ENCODE measurements around the gene ZNF91.
"Not testable (repeated sequence)": the region's sequence is repeated elsewhere in the genome, so short reads cannot be mapped to it uniquely, and the experiment has no call there.

The ZNF91 gene

GRCh38 chr19:23314505-23315251 is 80.6 kb downstream of the ZNF91 start:
- no peak for DNase-seq

- no peak for DNase-seq
Observed at GRCh38 chr19:23313196-23313595, 82.1 kb downstream of the ZNF91 start.

GRCh38 chr19:23312515-23312914 is 82.8 kb downstream of the ZNF91 start:
- no peak for DNase-seq

GRCh38 chr19:23311551-23311950 is 83.7 kb downstream of the ZNF91 start:
- DNase-seq = no peak

- no peak for DNase-seq
Observed at GRCh38 chr19:23310729-23311211, 84.5 kb downstream of the ZNF91 start.

- DNase-seq = no peak
Observed at GRCh38 chr19:23309926-23310325, 85.3 kb downstream of the ZNF91 start.

- no peak for DNase-seq
Observed at GRCh38 chr19:23305555-23305954, 89.7 kb downstream of the ZNF91 start.

- DNase-seq = no peak
Observed at GRCh38 chr19:23304238-23304637, 91.0 kb downstream of the ZNF91 start.

- no peak for DNase-seq
Observed at GRCh38 chr19:23294141-23294540, 101.1 kb downstream of the ZNF91 start.

GRCh38 chr19:23289966-23290365 is 105.3 kb downstream of the ZNF91 start:
- DNase-seq = not testable (repeated sequence)
